Esophagus (tissue), 2 donors: Measurements from ENCODE around the gene REEP3. TPM values are rescaled to one million over a fixed set of nuclear protein-coding genes. Genes with fewer than 3 reads are reported as not detected.

ENCODE experiments used
- H3K27ac ChIP-seq, 2 donors: one replicate each; pipeline ENCODE4 v1.5.1; 2013; ENCODE audit warnings: low read depth in 2 of 2, mild to moderate bottlenecking in 2 of 2, inconsistent platforms in 1 of 2, low read length in 1 of 2, moderate library complexity in 1 of 2
- H3K27me3 ChIP-seq, 2 donors: one replicate each; pipeline ENCODE4 v1.6.1; 2013; ENCODE audit warnings: low read length in 2 of 2, control low read depth in 1 of 2, mild to moderate bottlenecking in 1 of 2; ENCODE audit not compliant: insufficient read depth in 2 of 2, control insufficient read depth in 1 of 2
- H3K36me3 ChIP-seq, 2 donors: one replicate each; pipeline ENCODE4 v1.6.1; 2013; ENCODE audit warnings: low read length in 1 of 2; ENCODE audit not compliant: control insufficient read depth in 2 of 2, insufficient read depth in 2 of 2
- H3K4me1 ChIP-seq, 2 donors: one replicate each; pipeline ENCODE4 v1.6.1; 2013; ENCODE audit warnings: low read length in 1 of 2; ENCODE audit not compliant: control insufficient read depth in 2 of 2, insufficient read depth in 2 of 2
- H3K4me3 ChIP-seq, 2 donors: one replicate each; pipeline ENCODE4 v1.5.1; 2013; ENCODE audit warnings: low read length in 2 of 2, mild to moderate bottlenecking in 2 of 2, low read depth in 1 of 2, moderate library complexity in 1 of 2
- H3K9me3 ChIP-seq, 2 donors: one replicate each; pipeline ENCODE4 v1.6.1; 2013; ENCODE audit warnings: mild to moderate bottlenecking in 2 of 2, low read depth in 1 of 2, low read length in 1 of 2, moderate library complexity in 1 of 2; ENCODE audit not compliant: control insufficient read depth in 2 of 2, insufficient read depth in 1 of 2
- WGBS, 2 donors: extraction: QIAGEN DNeasy Blood & Tissue Kit; methylation state at CpG; one replicate each; pipeline ENCODE4 v1.1.7; 2013; 5-methylcytosine and 5-hydroxymethylcytosine counted together
- polyA plus RNA-seq, 2 donors: library from polyadenylated mRNA; stranded (reverse); fragments of 200-250 nt; gene quantifications; one replicate each; pipeline ENCODE4 v1.2.3, GENCODE V29; 2013
- donor health status: healthy with polysubstance abuse.
- donor health status: Bipolar disorder and iron deficiency.

REEP3 gene
- polyA plus RNA-seq, 2 donors = 7.3 to 10.0 TPM

DNA sequence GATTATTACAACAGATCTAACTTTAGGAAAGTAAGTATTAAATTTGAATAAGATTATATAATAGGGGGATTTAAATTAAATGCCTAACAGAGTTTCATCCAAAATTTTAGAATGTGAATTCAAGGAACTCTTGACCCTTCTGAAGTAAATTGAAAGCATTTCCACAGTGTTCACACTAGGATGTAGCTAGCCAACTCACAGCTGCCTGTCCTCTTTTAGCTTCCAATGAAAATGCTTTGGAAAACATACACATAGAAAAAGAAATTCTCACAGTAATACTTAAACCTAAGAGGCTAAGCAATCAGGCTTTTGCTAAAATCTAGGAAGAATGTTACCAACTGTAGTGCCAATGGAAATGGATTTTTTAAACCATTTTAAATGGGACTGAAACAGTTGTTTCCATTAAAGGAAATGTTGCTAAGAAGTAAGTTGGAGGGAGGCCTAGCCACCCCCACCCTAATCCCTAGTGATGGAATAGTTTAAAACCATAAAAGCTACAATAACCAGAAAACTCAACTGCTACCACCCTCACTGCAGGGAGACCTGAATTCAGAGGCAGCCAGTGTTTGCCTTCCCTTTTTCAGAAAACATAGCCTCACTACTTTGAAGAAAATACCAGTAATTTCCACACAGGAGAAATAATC, 58.3 kb downstream of the REEP3 start:
- Histone ChIP-seq H3K9me3 (no peaks in the 10 kb centered on the region), H3K36me3 (no peaks in the 10 kb centered on the region), H3K27ac (no peak overlapping the region), H3K4me3 (no peak overlapping the region), H3K4me1 (no peaks in the 10 kb centered on the region), H3K27me3 (no peaks in the 10 kb centered on the region)

- peaks cover 0 to 2% of the 10 kb centered on the region in 2 donors for H3K9me3 ChIP-seq
- H3K36me3 ChIP-seq = no peaks in the 10 kb centered on the region
- H3K27ac ChIP-seq = no peak overlapping the region
- no peaks in the 10 kb centered on the region for H3K4me1 ChIP-seq
- no peaks in the 10 kb centered on the region for H3K27me3 ChIP-seq
- 96 to 97% methylated on average over 8 of the region's 8 CpGs for WGBS, 2 donors
- H3K4me3 ChIP-seq = no peak overlapping the region
Measured at GRCh38 chr10:63582690-63583089, 61.5 kb downstream of the REEP3 start.

GRCh38 chr10:63583397-63583796, 62.2 kb downstream of the REEP3 start:
- H3K4me1 ChIP-seq = no peaks in the 10 kb centered on the region
- H3K9me3 ChIP-seq = peaks cover 0 to 2% of the 10 kb centered on the region in 2 donors
- H3K4me3 ChIP-seq = no peak overlapping the region
- H3K27ac ChIP-seq = no peak overlapping the region
- H3K36me3 ChIP-seq = no peaks in the 10 kb centered on the region
- WGBS, 2 donors = 72 to 79% methylated on average over 3 of the region's 3 CpGs
- no peaks in the 10 kb centered on the region for H3K27me3 ChIP-seq

DNA sequence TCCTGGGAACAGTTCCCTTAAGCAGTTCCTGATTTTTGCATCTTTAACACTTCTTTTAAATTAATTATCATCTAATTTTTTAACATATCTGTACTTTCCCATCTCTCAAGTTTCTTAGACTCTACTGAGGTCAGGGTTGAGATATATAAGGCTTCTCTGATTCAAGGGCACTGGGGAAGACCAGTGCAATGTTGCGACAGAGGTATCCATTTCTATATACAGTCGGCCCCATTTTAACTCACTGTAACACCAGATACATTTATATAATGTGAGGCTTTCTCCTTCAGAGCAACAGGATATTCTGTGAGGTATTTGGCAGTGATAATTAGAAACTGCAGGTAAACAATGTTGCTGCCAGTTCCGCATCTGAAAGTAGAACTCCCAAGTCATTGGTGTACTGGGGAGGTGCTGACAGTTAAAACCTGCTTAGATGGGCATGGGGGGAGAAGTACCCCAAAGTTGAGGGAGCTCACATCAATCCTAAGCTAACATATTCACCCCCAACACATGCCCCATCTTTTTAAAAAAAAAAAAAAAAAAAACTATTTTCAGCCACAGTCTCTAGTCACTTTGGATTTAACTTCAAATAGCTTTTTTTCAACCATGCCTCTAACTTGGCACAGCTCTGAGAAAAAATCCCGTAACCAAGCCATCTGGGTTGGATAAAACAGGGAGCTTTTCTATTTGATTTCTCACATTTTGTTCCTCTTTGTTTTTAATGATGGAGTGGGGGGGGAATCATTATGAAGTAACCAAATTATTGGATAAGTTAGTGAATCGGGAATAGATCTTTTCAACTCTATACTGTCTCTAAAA, 62.9 kb downstream of the REEP3 start:
- Histone ChIP-seq H3K4me1 (peaks cover 0 to 2% of the 10 kb centered on the region in 2 donors), H3K4me3 (no peak overlapping the region), H3K9me3 (peaks cover 0 to 2% of the 10 kb centered on the region in 2 donors), H3K36me3 (no peaks in the 10 kb centered on the region), H3K27ac (no peak overlapping the region), H3K27me3 (no peaks in the 10 kb centered on the region)
- WGBS, 2 donors = 70 to 83% methylated on average over 5 of the region's 5 CpGs

- Histone ChIP-seq H3K4me3 (no peak overlapping the region), H3K27me3 (no peaks in the 10 kb centered on the region), H3K9me3 (peaks cover 0 to 2% of the 10 kb centered on the region in 2 donors), H3K36me3 (no peaks in the 10 kb centered on the region), H3K27ac (no peak overlapping the region), H3K4me1 (peaks cover 2% of the 10 kb centered on the region in 2 donors)
Measured at GRCh38 chr10:63584725-63585035, 63.5 kb downstream of the REEP3 start.

GRCh38 chr10:63585041-63585440, 63.8 kb downstream of the REEP3 start:
- 55 to 70% methylated on average over 1 of the region's 1 CpG for WGBS, 2 donors
- peaks cover 2% of the 10 kb centered on the region in 2 donors for H3K4me1 ChIP-seq

DNA sequence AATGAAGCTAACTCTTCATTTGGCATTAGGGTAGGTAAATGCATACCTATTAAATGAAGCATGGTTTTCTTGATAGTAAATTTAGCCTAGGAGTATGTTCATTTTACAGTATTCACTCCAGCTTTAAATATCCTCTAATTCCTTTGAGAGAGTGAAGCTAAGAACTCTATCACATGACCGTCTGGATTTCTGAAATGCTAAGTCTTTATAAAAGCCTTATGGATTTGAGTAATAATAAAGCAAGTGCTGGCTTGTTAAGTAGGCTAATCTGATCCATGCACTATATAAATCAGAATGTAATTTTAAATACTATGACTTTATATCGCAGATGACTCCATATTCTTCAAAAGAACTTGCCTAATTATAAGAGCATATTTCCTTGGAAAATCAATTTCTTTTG, 64.8 kb downstream of the REEP3 start:
- H3K9me3 ChIP-seq = peaks cover 0 to 2% of the 10 kb centered on the region in 2 donors
- H3K36me3 ChIP-seq = no peaks in the 10 kb centered on the region
- no peak overlapping the region for H3K27ac ChIP-seq
- no peaks in the 10 kb centered on the region for H3K27me3 ChIP-seq
- WGBS, 2 donors = 47 to 59% methylated on average over 2 of the region's 2 CpGs
- peaks cover 2% of the 10 kb centered on the region in 2 donors for H3K4me1 ChIP-seq
- no peak overlapping the region for H3K4me3 ChIP-seq

More at GRCh38 chr10:63585041-63585440, 63.8 kb downstream of the REEP3 start:
- Histone ChIP-seq H3K4me3 (no peak overlapping the region), H3K36me3 (no peaks in the 10 kb centered on the region), H3K9me3 (peaks cover 0 to 2% of the 10 kb centered on the region in 2 donors), H3K27me3 (no peaks in the 10 kb centered on the region), H3K27ac (no peak overlapping the region)

DNA sequence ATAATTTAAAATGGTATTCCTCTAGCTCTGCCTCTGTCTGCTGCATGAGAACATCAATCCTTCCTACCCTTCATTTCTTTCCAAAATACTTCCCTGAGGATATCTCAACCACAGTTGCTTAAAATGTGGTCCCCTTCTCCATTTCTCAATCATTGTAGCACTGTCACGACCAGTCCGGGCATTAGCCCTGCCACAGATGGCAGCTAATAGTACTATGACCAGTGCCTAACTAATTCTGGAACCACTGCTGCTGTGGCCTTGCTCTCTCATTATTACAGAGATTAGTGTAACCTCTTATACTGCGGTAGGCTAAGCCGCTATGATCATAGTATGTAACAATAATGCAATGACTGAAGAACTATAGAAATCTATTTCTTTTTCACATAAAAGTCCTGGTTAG, 66.0 kb downstream of the REEP3 start:
- Histone ChIP-seq H3K27ac (no peak overlapping the region), H3K36me3 (no peaks in the 10 kb centered on the region), H3K27me3 (no peaks in the 10 kb centered on the region), H3K4me1 (peaks cover 2% of the 10 kb centered on the region in 2 donors), H3K4me3 (no peak overlapping the region), H3K9me3 (peaks cover 0 to 2% of the 10 kb centered on the region in 2 donors)
- 96 to 97% methylated on average over 4 of the region's 4 CpGs for WGBS, 2 donors

GRCh38 chr10:63588436-63589167, 67.4 kb downstream of the REEP3 start:
- no peaks in the 10 kb centered on the region for H3K27me3 ChIP-seq
- H3K36me3 ChIP-seq = no peaks in the 10 kb centered on the region
- no peak overlapping the region for H3K27ac ChIP-seq
- H3K4me1 ChIP-seq = peaks cover 2% of the 10 kb centered on the region in 2 donors
- H3K4me3 ChIP-seq = no peak overlapping the region
- H3K9me3 ChIP-seq = peaks cover 0 to 2% of the 10 kb centered on the region in 2 donors
- 56 to 67% methylated on average over 4 of the region's 4 CpGs for WGBS, 2 donors
